ENCODE data around the gene INTS6.

The INTS6 gene

GRCh38 chr13:51440381-51440780 is 12.5 kb downstream of the INTS6 start:
- Histone ChIP-seq H3K9me3 (ENCODE audit: insufficient read depth, low read length) (no peaks in the 10 kb centered on the region), H3K9ac (ENCODE audit: insufficient read length, low read depth) (no peak overlapping the region), H3K4me1 (ENCODE audit: insufficient read depth, insufficient read length) (no peaks in the 10 kb centered on the region), H3K36me3 (ENCODE audit: insufficient read depth, insufficient read length, low read length) (no peaks in the 10 kb centered on the region), H3K27me3 (ENCODE audit: insufficient read depth, insufficient read length) (no peaks in the 10 kb centered on the region), H3K4me3 (ENCODE audit: insufficient read length, low read depth) (no peak overlapping the region)
- TF ChIP-seq SUZ12 (IDR thresholded peaks at IDR 0.05; ENCODE audit: extremely low read depth, insufficient read depth, insufficient read length) (no peak), ZNF274 (IDR thresholded peaks at IDR 0.05; ENCODE audit: low read depth, low read length) (no peak), YY1 (IDR thresholded peaks at IDR 0.05; ENCODE audit: insufficient read depth, insufficient read length) (no peak)
- DNase-seq (ENCODE audit: low read depth, low spot score) = no peak

- no peak overlapping the region for H3K9ac ChIP-seq (ENCODE audit: insufficient read length, low read depth)
Observed at GRCh38 chr13:51437550-51438127, 15.2 kb downstream of the INTS6 start.

GRCh38 chr13:51435002-51435578 is 17.7 kb downstream of the INTS6 start:
- no peak for DNase-seq (ENCODE audit: low read depth, low spot score)

More at GRCh38 chr13:51437550-51438127, 15.2 kb downstream of the INTS6 start:
- H3K4me3 ChIP-seq (ENCODE audit: insufficient read length, low read depth) = no peak overlapping the region
- TF ChIP-seq ZNF274 (IDR thresholded peaks at IDR 0.05; ENCODE audit: low read depth, low read length) (no peak), YY1 (IDR thresholded peaks at IDR 0.05; ENCODE audit: insufficient read depth, insufficient read length) (no peak), SUZ12 (IDR thresholded peaks at IDR 0.05; ENCODE audit: extremely low read depth, insufficient read depth, insufficient read length) (no peak)
- H3K36me3 ChIP-seq (ENCODE audit: insufficient read depth, insufficient read length, low read length) = no peaks in the 10 kb centered on the region
- no peaks in the 10 kb centered on the region for H3K9me3 ChIP-seq (ENCODE audit: insufficient read depth, low read length)
- no peaks in the 10 kb centered on the region for H3K27me3 ChIP-seq (ENCODE audit: insufficient read depth, insufficient read length)
- DNase-seq (ENCODE audit: low read depth, low spot score) = no peak
- H3K4me1 ChIP-seq (ENCODE audit: insufficient read depth, insufficient read length) = no peaks in the 10 kb centered on the region

GRCh38 chr13:51432576-51432975 is 20.3 kb downstream of the INTS6 start:
- Histone ChIP-seq H3K4me3 (ENCODE audit: insufficient read length, low read depth) (no peak overlapping the region), H3K9ac (ENCODE audit: insufficient read length, low read depth) (no peak overlapping the region), H3K36me3 (ENCODE audit: insufficient read depth, insufficient read length, low read length) (no peaks in the 10 kb centered on the region), H3K4me1 (ENCODE audit: insufficient read depth, insufficient read length) (no peaks in the 10 kb centered on the region), H3K27me3 (ENCODE audit: insufficient read depth, insufficient read length) (no peaks in the 10 kb centered on the region), H3K9me3 (ENCODE audit: insufficient read depth, low read length) (no peaks in the 10 kb centered on the region)
- no peak for DNase-seq (ENCODE audit: low read depth, low spot score)
- TF ChIP-seq YY1 (IDR thresholded peaks at IDR 0.05; ENCODE audit: insufficient read depth, insufficient read length) (no peak), SUZ12 (IDR thresholded peaks at IDR 0.05; ENCODE audit: extremely low read depth, insufficient read depth, insufficient read length) (no peak), ZNF274 (IDR thresholded peaks at IDR 0.05; ENCODE audit: low read depth, low read length) (no peak)

More at GRCh38 chr13:51435002-51435578, 17.7 kb downstream of the INTS6 start:
- no peaks in the 10 kb centered on the region for H3K9me3 ChIP-seq (ENCODE audit: insufficient read depth, low read length)
- no peak overlapping the region for H3K9ac ChIP-seq (ENCODE audit: insufficient read length, low read depth)
- no peak overlapping the region for H3K4me3 ChIP-seq (ENCODE audit: insufficient read length, low read depth)
- no peaks in the 10 kb centered on the region for H3K4me1 ChIP-seq (ENCODE audit: insufficient read depth, insufficient read length)
- no peaks in the 10 kb centered on the region for H3K36me3 ChIP-seq (ENCODE audit: insufficient read depth, insufficient read length, low read length)
- H3K27me3 ChIP-seq (ENCODE audit: insufficient read depth, insufficient read length) = no peaks in the 10 kb centered on the region
- TF ChIP-seq SUZ12 (IDR thresholded peaks at IDR 0.05; ENCODE audit: extremely low read depth, insufficient read depth, insufficient read length) (no peak), YY1 (IDR thresholded peaks at IDR 0.05; ENCODE audit: insufficient read depth, insufficient read length) (no peak), ZNF274 (IDR thresholded peaks at IDR 0.05; ENCODE audit: low read depth, low read length) (no peak)

- no peaks in the 10 kb centered on the region for H3K36me3 ChIP-seq (ENCODE audit: insufficient read depth, insufficient read length, low read length)
- no peak overlapping the region for H3K4me3 ChIP-seq (ENCODE audit: insufficient read length, low read depth)
- no peak for TF ChIP-seq YY1 (IDR thresholded peaks at IDR 0.05; ENCODE audit: insufficient read depth, insufficient read length)
- no peak for TF ChIP-seq SUZ12 (IDR thresholded peaks at IDR 0.05; ENCODE audit: extremely low read depth, insufficient read depth, insufficient read length)
- no peak for TF ChIP-seq ZNF274 (IDR thresholded peaks at IDR 0.05; ENCODE audit: low read depth, low read length)
- H3K27me3 ChIP-seq (ENCODE audit: insufficient read depth, insufficient read length) = no peaks in the 10 kb centered on the region
- no peaks in the 10 kb centered on the region for H3K9me3 ChIP-seq (ENCODE audit: insufficient read depth, low read length)
- no peaks in the 10 kb centered on the region for H3K4me1 ChIP-seq (ENCODE audit: insufficient read depth, insufficient read length)
- H3K9ac ChIP-seq (ENCODE audit: insufficient read length, low read depth) = no peak overlapping the region
- no peak for DNase-seq (ENCODE audit: low read depth, low spot score)
Observed at GRCh38 chr13:51426982-51427381, 25.9 kb downstream of the INTS6 start.

- Histone ChIP-seq H3K36me3 (ENCODE audit: insufficient read depth, insufficient read length, low read length) (no peaks in the 10 kb centered on the region), H3K9ac (ENCODE audit: insufficient read length, low read depth) (no peak overlapping the region), H3K9me3 (ENCODE audit: insufficient read depth, low read length) (no peaks in the 10 kb centered on the region), H3K4me3 (ENCODE audit: insufficient read length, low read depth) (no peak overlapping the region), H3K4me1 (ENCODE audit: insufficient read depth, insufficient read length) (no peaks in the 10 kb centered on the region), H3K27me3 (ENCODE audit: insufficient read depth, insufficient read length) (no peaks in the 10 kb centered on the region)
- TF ChIP-seq SUZ12 (IDR thresholded peaks at IDR 0.05; ENCODE audit: extremely low read depth, insufficient read depth, insufficient read length) (no peak), ZNF274 (IDR thresholded peaks at IDR 0.05; ENCODE audit: low read depth, low read length) (no peak), YY1 (IDR thresholded peaks at IDR 0.05; ENCODE audit: insufficient read depth, insufficient read length) (no peak)
- DNase-seq (ENCODE audit: low read depth, low spot score) = no peak
Observed at GRCh38 chr13:51425410-51426042, 27.3 kb downstream of the INTS6 start.

GRCh38 chr13:51423766-51424165 is 29.1 kb downstream of the INTS6 start:
- H3K36me3 ChIP-seq (ENCODE audit: insufficient read depth, insufficient read length, low read length) = no peaks in the 10 kb centered on the region

More at GRCh38 chr13:51423766-51424165, 29.1 kb downstream of the INTS6 start:
- TF ChIP-seq YY1 (IDR thresholded peaks at IDR 0.05; ENCODE audit: insufficient read depth, insufficient read length) (no peak), SUZ12 (IDR thresholded peaks at IDR 0.05; ENCODE audit: extremely low read depth, insufficient read depth, insufficient read length) (no peak), ZNF274 (IDR thresholded peaks at IDR 0.05; ENCODE audit: low read depth, low read length) (no peak)
- no peak overlapping the region for H3K9ac ChIP-seq (ENCODE audit: insufficient read length, low read depth)
- no peak for DNase-seq (ENCODE audit: low read depth, low spot score)
- no peak overlapping the region for H3K4me3 ChIP-seq (ENCODE audit: insufficient read length, low read depth)
- no peaks in the 10 kb centered on the region for H3K4me1 ChIP-seq (ENCODE audit: insufficient read depth, insufficient read length)
- H3K27me3 ChIP-seq (ENCODE audit: insufficient read depth, insufficient read length) = no peaks in the 10 kb centered on the region
- no peaks in the 10 kb centered on the region for H3K9me3 ChIP-seq (ENCODE audit: insufficient read depth, low read length)
